Measurements from ENCODE around the gene NR5A2.
A peak's percentile ranks its signal among the peaks of the same experiment; 100 is the strongest.

GRCh38 chr1:200040481-200041138, 13.1 kb downstream of the NR5A2 start:
- TF ChIP-seq, protein P1, sequence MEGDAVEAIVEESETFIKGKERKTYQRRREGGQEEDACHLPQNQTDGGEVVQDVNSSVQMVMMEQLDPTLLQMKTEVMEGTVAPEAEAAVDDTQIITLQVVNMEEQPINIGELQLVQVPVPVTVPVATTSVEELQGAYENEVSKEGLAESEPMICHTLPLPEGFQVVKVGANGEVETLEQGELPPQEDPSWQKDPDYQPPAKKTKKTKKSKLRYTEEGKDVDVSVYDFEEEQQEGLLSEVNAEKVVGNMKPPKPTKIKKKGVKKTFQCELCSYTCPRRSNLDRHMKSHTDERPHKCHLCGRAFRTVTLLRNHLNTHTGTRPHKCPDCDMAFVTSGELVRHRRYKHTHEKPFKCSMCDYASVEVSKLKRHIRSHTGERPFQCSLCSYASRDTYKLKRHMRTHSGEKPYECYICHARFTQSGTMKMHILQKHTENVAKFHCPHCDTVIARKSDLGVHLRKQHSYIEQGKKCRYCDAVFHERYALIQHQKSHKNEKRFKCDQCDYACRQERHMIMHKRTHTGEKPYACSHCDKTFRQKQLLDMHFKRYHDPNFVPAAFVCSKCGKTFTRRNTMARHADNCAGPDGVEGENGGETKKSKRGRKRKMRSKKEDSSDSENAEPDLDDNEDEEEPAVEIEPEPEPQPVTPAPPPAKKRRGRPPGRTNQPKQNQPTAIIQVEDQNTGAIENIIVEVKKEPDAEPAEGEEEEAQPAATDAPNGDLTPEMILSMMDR (IDR thresholded peaks at IDR 0.05; ENCODE audit: poor library complexity), result no peak
- TF ChIP-seq EZH2phosphoT487 (IDR thresholded peaks at IDR 0.05; ENCODE audit: low read depth, severe bottlenecking, unreplicated experiment), result peak; percentile 67

All from hepatocyte (in vitro differentiated cells).